Liver (tissue), 9 donors: Measurements from ENCODE around the gene CHRNE. TPM values are rescaled to one million over a fixed set of nuclear protein-coding genes. Genes with fewer than 3 reads are reported as not detected.
A peak's percentile ranks its signal among the peaks of the same experiment; 100 is the strongest.

ENCODE experiments used
- DNase-seq: peaks from one replicate; pipeline ENCODE4 v3.0.0-alpha.2; 2017; ENCODE audit warnings: low spot score
- H3K27ac ChIP-seq, 2 donors: one replicate each; pipeline ENCODE4 v1.7.0; 2013; ENCODE audit warnings: inconsistent platforms in 2 of 2, low read length in 2 of 2, control low read depth in 1 of 2, low read depth in 1 of 2, mild to moderate bottlenecking in 1 of 2
- H3K27me3 ChIP-seq, 4 donors: one replicate each; pipeline versions ENCODE4 v1.6.1 to v1.7.0; 2013; ENCODE audit warnings: low read length in 3 of 4, inconsistent platforms in 1 of 4, mild to moderate bottlenecking in 1 of 4, moderate library complexity in 1 of 4; ENCODE audit not compliant: control insufficient read depth in 4 of 4, insufficient read depth in 4 of 4
- H3K36me3 ChIP-seq, 4 donors: one replicate each; pipeline versions ENCODE4 v1.6.1 to v1.7.0; 2013; ENCODE audit warnings: low read length in 3 of 4, mild to moderate bottlenecking in 3 of 4, low read depth in 1 of 4, moderate library complexity in 1 of 4; ENCODE audit not compliant: control insufficient read depth in 4 of 4, insufficient read depth in 3 of 4
- H3K4me1 ChIP-seq, 4 donors: one replicate each; pipeline versions ENCODE4 v1.6.1 to v1.7.0; 2013; ENCODE audit warnings: low read length in 3 of 4, mild to moderate bottlenecking in 3 of 4, moderate library complexity in 1 of 4; ENCODE audit not compliant: control insufficient read depth in 4 of 4, insufficient read depth in 4 of 4
- H3K4me3 ChIP-seq, 3 donors: one replicate each; pipeline versions ENCODE4 v1.6.1 to v1.7.0; 2013; ENCODE audit warnings: low read length in 3 of 3, control low read depth in 1 of 3, low read depth in 1 of 3, mild to moderate bottlenecking in 1 of 3
- H3K9ac ChIP-seq, 2 donors: one replicate each; pipeline ENCODE4 v1.7.0; 2013; ENCODE audit warnings: low read length in 2 of 2, mild to moderate bottlenecking in 2 of 2, moderate library complexity in 2 of 2, control low read depth in 1 of 2, low read depth in 1 of 2
- H3K9me3 ChIP-seq, 4 donors: one replicate each; pipeline versions ENCODE4 v1.6.1 to v1.7.0; 2013; ENCODE audit warnings: low read length in 3 of 4; ENCODE audit not compliant: control insufficient read depth in 4 of 4
- EGR1 ChIP-seq, 2 donors: IDR thresholded peaks; 2 replicates each; pipeline ENCODE4 v1.6.1; 2016 to 2018; ENCODE audit warnings: antibody characterized with exemption in 2 of 2, low read depth in 2 of 2
- FOXA1 ChIP-seq: IDR thresholded peaks from 2 replicates; pipeline ENCODE4 v1.6.1; 2016; ENCODE audit warnings: antibody characterized with exemption
- FOXA2 ChIP-seq: IDR thresholded peaks from 2 replicates; pipeline ENCODE4 v1.6.1; 2016; ENCODE audit warnings: antibody characterized with exemption
- HNF4G ChIP-seq: IDR thresholded peaks from 2 replicates; pipeline ENCODE4 v1.6.1; 2016; ENCODE audit warnings: antibody characterized with exemption
- NR2F2 ChIP-seq: IDR thresholded peaks from 2 replicates; pipeline ENCODE4 v1.6.1; 2016; ENCODE audit warnings: antibody characterized with exemption
- RAD21 ChIP-seq, 2 donors: IDR thresholded peaks; 2 replicates each; pipeline ENCODE4 v1.6.1; 2016; ENCODE audit warnings: antibody characterized with exemption in 2 of 2, mild to moderate bottlenecking in 2 of 2
- SP1 ChIP-seq: IDR thresholded peaks from 2 replicates; pipeline ENCODE4 v1.6.1; 2018; ENCODE audit warnings: antibody characterized with exemption, mild to moderate bottlenecking
- TAF1 ChIP-seq: conservative IDR thresholded peaks from 2 replicates; pipeline ENCODE4 v1.6.1; 2016; ENCODE audit warnings: antibody characterized with exemption, mild to moderate bottlenecking
- YY1 ChIP-seq: IDR thresholded peaks from 2 replicates; pipeline ENCODE4 v1.6.1; 2016; ENCODE audit warnings: antibody characterized with exemption, mild to moderate bottlenecking
- WGBS: extraction: QIAGEN DNeasy Blood & Tissue Kit; methylation state at CpG from one replicate; pipeline ENCODE4 v1.1.7; 2013; 5-methylcytosine and 5-hydroxymethylcytosine counted together
- polyA plus RNA-seq, 2 donors: library from polyadenylated mRNA; stranded (reverse) in 1 of 2; unstranded in 1 of 2; fragments of 200-250 nt in 1 of 2; fragments of >200 nt in 1 of 2; fragmentation: Nextera tagmentation in 1 of 2; extraction: Ambion mirVana in 1 of 2; gene quantifications; one replicate each; pipeline versions ENCODE4 v1.2.1 to v1.2.3, GENCODE V29; 2013 to 2015
- total RNA-seq, 2 donors: library from RNA; depleted of rRNA; stranded (reverse); fragments of >200 nt; gene quantifications; one replicate each; pipeline ENCODE4 v1.2.3, GENCODE V29; 2014
- TF ChIP-seq, protein P1 (sequence below): fragments of 150-350 bp; IDR thresholded peaks from 2 replicates; pipeline ENCODE4 v1.5.1; 2017; ENCODE audit warnings: improper control_type of control experiment, low read depth, low read length; ENCODE audit not compliant: missing input control
- TF ChIP-seq, protein P2 (sequence below): IDR thresholded peaks from 2 replicates; pipeline ENCODE4 v1.6.1; 2016; ENCODE audit warnings: antibody characterized with exemption
- TF ChIP-seq, protein P3 (sequence below): IDR thresholded peaks from 2 replicates; pipeline ENCODE4 v1.6.1; 2016; ENCODE audit warnings: antibody characterized with exemption, mild to moderate bottlenecking
- TF ChIP-seq, protein P4 (sequence below): IDR thresholded peaks from 2 replicates; pipeline ENCODE4 v1.6.1; 2016; ENCODE audit warnings: antibody characterized with exemption
- donor health status: healthy.
- donor health status: healthy.
- donor health status: healthy.
- donor health status: healthy.
- donor health status: healthy.

CHRNE gene
- total RNA-seq (under 1 TPM; 0.19 to 0.84 TPM), polyA plus RNA-seq (1 to 10 TPM in 1 of 2 donors, under 1 TPM in 1; 0.47 to 3.1 TPM)

DNA sequence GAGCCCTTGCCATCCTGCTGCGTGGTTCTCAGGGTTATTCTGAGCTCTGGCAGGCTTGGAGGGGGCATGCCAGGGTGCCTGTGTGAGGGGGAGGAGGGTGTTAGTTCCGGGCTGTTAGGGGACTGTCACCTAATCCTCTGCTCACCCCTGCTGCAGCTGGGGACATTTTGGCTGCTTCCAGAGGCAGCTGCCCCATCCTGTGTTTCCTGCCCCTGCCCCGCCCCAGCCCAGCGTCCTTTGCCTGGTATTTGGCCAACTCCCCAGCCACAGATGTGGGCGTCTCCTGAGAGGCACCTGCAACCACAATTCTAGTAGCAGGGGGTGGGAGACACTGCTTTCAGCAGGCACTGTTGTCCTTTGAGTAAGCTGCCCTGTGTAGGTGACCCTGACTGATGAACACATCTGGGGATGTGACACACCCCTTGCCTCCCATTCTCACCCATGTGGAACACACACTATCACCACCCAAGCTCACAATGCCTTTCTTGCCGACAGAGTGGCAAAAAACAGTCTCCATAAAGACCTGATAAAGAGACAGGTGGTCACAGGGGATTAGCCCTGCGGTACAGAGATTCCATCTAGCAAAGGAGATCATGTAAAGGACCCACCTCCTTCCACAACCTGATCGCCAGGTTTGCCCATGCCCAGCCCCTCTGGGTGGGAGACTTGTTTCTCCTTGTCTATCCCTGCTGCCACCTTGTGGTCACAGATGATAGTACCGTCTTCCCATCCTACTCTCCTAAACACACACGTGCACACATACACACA lies at the start of gene CHRNE:
Gene CHRNE (minus strand): TSS at position 48 of the 768 bp plus-strand sequence. CDS start 35 bp downstream, at position 13.
- H3K36me3 ChIP-seq, result no peaks in the 10 kb centered on the region
- no peaks in the 10 kb centered on the region for H3K9me3 ChIP-seq
- TF ChIP-seq, protein P1, sequence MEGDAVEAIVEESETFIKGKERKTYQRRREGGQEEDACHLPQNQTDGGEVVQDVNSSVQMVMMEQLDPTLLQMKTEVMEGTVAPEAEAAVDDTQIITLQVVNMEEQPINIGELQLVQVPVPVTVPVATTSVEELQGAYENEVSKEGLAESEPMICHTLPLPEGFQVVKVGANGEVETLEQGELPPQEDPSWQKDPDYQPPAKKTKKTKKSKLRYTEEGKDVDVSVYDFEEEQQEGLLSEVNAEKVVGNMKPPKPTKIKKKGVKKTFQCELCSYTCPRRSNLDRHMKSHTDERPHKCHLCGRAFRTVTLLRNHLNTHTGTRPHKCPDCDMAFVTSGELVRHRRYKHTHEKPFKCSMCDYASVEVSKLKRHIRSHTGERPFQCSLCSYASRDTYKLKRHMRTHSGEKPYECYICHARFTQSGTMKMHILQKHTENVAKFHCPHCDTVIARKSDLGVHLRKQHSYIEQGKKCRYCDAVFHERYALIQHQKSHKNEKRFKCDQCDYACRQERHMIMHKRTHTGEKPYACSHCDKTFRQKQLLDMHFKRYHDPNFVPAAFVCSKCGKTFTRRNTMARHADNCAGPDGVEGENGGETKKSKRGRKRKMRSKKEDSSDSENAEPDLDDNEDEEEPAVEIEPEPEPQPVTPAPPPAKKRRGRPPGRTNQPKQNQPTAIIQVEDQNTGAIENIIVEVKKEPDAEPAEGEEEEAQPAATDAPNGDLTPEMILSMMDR, result peak; percentile 72
- peak; percentile 66 to 80 for TF ChIP-seq RAD21 (IDR thresholded peaks at IDR 0.05)
- TF ChIP-seq FOXA2, result no peak
- peaks cover 7 to 29% (median 19%) of the 10 kb centered on the region in 4 donors for H3K4me1 ChIP-seq
- 21% methylated on average over 10 of the region's 10 CpGs for WGBS
- DNase-seq, result peak; percentile 83
- H3K27ac ChIP-seq, result peak within 1 kb of the TSS; percentile 36 to 45
- H3K9ac ChIP-seq, result peak within 1 kb of the TSS in 1 of 2 donors; percentile 16
- no peaks in the 10 kb centered on the region for H3K27me3 ChIP-seq
- no peak within 1 kb of the TSS for H3K4me3 ChIP-seq

DNA sequence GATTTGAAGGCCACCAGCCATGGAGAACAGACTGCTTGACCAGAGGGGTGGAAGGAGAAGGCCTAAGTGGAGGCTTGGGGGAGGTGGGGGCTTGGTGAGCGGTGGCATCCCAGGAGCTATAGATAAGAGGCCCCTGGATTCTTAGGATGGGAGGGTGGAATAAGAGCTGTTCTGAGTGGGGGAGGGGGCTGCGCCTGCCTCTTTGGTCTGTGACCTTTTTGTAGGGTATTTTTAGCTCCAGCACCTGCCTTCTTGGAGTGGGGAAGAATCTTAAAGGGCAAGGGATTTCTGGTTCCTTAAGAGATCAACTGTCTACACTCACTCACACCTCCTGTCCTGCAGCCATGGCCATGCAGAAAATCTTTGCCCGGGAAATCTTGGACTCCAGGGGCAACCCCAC lies 48.6 kb upstream of the CHRNE start:
- Histone ChIP-seq H3K27ac (peak overlapping the region in 1 of 2 donors; percentile 95), H3K4me1 (peaks cover 8 to 55% (median 40%) of the 10 kb centered on the region in 4 donors), H3K36me3 (peaks cover 0 to 2% (median 0%) of the 10 kb centered on the region in 4 donors), H3K9ac (peak overlapping the region in 1 of 2 donors; percentile 69), H3K4me3 (peak overlapping the region in 2 of 3 donors; percentile 56 to 91), H3K27me3 (no peaks in the 10 kb centered on the region), H3K9me3 (no peaks in the 10 kb centered on the region)
- DNase-seq, result no peak
- TF ChIP-seq, protein P2, sequence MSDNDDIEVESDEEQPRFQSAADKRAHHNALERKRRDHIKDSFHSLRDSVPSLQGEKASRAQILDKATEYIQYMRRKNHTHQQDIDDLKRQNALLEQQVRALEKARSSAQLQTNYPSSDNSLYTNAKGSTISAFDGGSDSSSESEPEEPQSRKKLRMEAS, result no peak
- TF ChIP-seq HNF4G (no peak), NR2F2 (no peak), TAF1 (no peak), YY1 (no peak), EGR1 (IDR thresholded peaks at IDR 0.05; ENCODE audit: low read depth in 2 of 2) (no peak)
- TF ChIP-seq, protein P3, sequence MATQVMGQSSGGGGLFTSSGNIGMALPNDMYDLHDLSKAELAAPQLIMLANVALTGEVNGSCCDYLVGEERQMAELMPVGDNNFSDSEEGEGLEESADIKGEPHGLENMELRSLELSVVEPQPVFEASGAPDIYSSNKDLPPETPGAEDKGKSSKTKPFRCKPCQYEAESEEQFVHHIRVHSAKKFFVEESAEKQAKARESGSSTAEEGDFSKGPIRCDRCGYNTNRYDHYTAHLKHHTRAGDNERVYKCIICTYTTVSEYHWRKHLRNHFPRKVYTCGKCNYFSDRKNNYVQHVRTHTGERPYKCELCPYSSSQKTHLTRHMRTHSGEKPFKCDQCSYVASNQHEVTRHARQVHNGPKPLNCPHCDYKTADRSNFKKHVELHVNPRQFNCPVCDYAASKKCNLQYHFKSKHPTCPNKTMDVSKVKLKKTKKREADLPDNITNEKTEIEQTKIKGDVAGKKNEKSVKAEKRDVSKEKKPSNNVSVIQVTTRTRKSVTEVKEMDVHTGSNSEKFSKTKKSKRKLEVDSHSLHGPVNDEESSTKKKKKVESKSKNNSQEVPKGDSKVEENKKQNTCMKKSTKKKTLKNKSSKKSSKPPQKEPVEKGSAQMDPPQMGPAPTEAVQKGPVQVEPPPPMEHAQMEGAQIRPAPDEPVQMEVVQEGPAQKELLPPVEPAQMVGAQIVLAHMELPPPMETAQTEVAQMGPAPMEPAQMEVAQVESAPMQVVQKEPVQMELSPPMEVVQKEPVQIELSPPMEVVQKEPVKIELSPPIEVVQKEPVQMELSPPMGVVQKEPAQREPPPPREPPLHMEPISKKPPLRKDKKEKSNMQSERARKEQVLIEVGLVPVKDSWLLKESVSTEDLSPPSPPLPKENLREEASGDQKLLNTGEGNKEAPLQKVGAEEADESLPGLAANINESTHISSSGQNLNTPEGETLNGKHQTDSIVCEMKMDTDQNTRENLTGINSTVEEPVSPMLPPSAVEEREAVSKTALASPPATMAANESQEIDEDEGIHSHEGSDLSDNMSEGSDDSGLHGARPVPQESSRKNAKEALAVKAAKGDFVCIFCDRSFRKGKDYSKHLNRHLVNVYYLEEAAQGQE, result no peak
- 67% methylated on average over 3 of the region's 3 CpGs for WGBS

DNA sequence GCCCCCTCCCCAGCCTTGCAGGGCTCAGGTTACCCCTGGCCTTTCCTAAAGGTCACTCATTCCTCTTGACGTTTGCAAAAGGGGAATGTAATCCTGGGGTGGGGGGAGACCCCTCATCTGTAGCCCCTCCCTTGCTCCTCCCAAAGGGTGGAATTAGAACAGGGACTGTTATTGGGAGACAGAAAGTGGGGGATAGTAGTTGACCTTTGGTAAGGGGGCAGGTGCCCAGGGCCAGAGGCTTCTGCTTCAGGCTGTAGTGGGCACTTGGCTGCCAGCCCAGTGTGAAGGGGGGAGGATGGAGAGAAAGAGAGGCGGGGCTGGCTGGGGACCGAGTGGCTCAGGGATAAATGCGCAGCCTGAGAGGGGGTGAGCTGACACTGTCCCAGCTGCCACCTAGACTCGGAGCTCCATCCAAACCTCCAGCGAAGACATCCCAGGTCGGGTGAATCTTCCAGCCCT lies 47.9 kb upstream of the CHRNE start, which contains the start of gene ENO3:
Gene ENO3 (plus strand): TSS at position 374 of the 459 bp plus-strand sequence. CDS start 711 bp downstream, outside the sequence.
- peaks cover 0 to 2% (median under 1%) of the 10 kb centered on the region in 4 donors for H3K36me3 ChIP-seq
- no peaks in the 10 kb centered on the region for H3K9me3 ChIP-seq
- DNase-seq, result peak; percentile 74
- H3K27me3 ChIP-seq, result no peaks in the 10 kb centered on the region
- peak within 1 kb of the TSS; percentile 66 to 69 for H3K9ac ChIP-seq
- H3K27ac ChIP-seq, result peak within 1 kb of the TSS; percentile 95 to 96
- peak within 1 kb of the TSS; percentile 53 to 91 (median 56) for H3K4me3 ChIP-seq
- WGBS, result 20% methylated on average over 7 of the region's 7 CpGs
- H3K4me1 ChIP-seq, result peaks cover 10 to 55% (median 42%) of the 10 kb centered on the region in 4 donors
- TF ChIP-seq TAF1 (peak; percentile 49), FOXA2 (no peak), EGR1 (IDR thresholded peaks at IDR 0.05; ENCODE audit: low read depth in 2 of 2) (no peak), SP1 (peak; percentile 81), HNF4G (peak; percentile 54), FOXA1 (no peak)
- TF ChIP-seq, protein P1, result no peak
- TF ChIP-seq, protein P3, result peak; percentile 22
- TF ChIP-seq, protein P4, sequence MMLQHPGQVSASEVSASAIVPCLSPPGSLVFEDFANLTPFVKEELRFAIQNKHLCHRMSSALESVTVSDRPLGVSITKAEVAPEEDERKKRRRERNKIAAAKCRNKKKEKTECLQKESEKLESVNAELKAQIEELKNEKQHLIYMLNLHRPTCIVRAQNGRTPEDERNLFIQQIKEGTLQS, result no peak
